Tibial nerve (tissue), 4 donors: ENCODE measurements around the gene SHLD2. TPM values are rescaled to one million over a fixed set of nuclear protein-coding genes. Genes with fewer than 3 reads are reported as not detected.
"Not testable (repeated sequence)": the region's sequence is repeated elsewhere in the genome, so short reads cannot be mapped to it uniquely, and the experiment has no call there.

Experiments
- DNase-seq, 2 donors: peaks; one replicate each; pipeline ENCODE4 v3.0.0-alpha.2; 2019; ENCODE audit warnings: low spot score in 2 of 2
- H3K27ac ChIP-seq, 4 donors: fragments of 200-600 bp; sonication (generic) in 3 of 4; one replicate each; pipeline ENCODE4 v1.5.1; 2017 to 2019; ENCODE audit warnings: mild to moderate bottlenecking in 1 of 4
- H3K27me3 ChIP-seq, 2 donors: fragments of 200-600 bp; sonication (generic) in 1 of 2; one replicate each; pipeline versions ENCODE4 v1.5.1 to v1.6.0; 2017 to 2019
- H3K36me3 ChIP-seq, 3 donors: fragments of 200-600 bp; sonication (generic); one replicate each; pipeline ENCODE4 v1.5.1; 2018 to 2019
- H3K4me1 ChIP-seq, 4 donors: fragments of 200-600 bp; sonication (generic) in 3 of 4; one replicate each; pipeline ENCODE4 v1.5.1; 2017 to 2019
- H3K4me3 ChIP-seq, 4 donors: fragments of 200-600 bp; sonication (generic) in 3 of 4; one replicate each; pipeline ENCODE4 v1.5.1; 2017 to 2019; ENCODE audit warnings: mild to moderate bottlenecking in 1 of 4, moderate library complexity in 1 of 4
- H3K9me3 ChIP-seq, 4 donors: fragments of 200-600 bp; sonication (generic) in 3 of 4; one replicate each; pipeline ENCODE4 v1.5.1; 2017 to 2019
- EP300 ChIP-seq, 2 donors: sonication (generic); formaldehyde crosslinking; IDR thresholded peaks; one replicate each; pipeline ENCODE4 v1.6.1; 2017; ENCODE audit warnings: antibody characterized with exemption in 2 of 2, mild to moderate bottlenecking in 1 of 2
- POLR2A ChIP-seq, 2 donors: fragments of 450-650 bp; IDR thresholded peaks; one replicate each; pipeline ENCODE4 v1.6.1; 2017; ENCODE audit warnings: antibody characterized with exemption in 2 of 2, mild to moderate bottlenecking in 2 of 2, moderate library complexity in 2 of 2
- WGBS, 2 donors: methylation state at CpG; one replicate each; pipeline ENCODE4 v1.1.5; 2018; 5-methylcytosine and 5-hydroxymethylcytosine counted together
- total RNA-seq, 4 donors: library from RNA; depleted of rRNA; stranded (reverse); fragments of >200 nt; gene quantifications; one replicate each; pipeline ENCODE4 v1.1.0, GENCODE V29; 2016
- TF ChIP-seq, protein P1 (sequence below), 5 experiments: fragments of 200-600 bp in 3 of 5; fragments of 450-650 bp in 2 of 5; sonication (generic) in 3 of 5; IDR thresholded peaks; one replicate each; pipeline ENCODE4 v1.5.1; 2016 to 2019; ENCODE audit warnings: antibody characterized with exemption in 5 of 5, mild to moderate bottlenecking in 3 of 5, moderate library complexity in 2 of 5

Gene SHLD2
- total RNA-seq, 4 donors from 2014 or later = 14.1 to 39.6 (median 28.6) TPM

DNA sequence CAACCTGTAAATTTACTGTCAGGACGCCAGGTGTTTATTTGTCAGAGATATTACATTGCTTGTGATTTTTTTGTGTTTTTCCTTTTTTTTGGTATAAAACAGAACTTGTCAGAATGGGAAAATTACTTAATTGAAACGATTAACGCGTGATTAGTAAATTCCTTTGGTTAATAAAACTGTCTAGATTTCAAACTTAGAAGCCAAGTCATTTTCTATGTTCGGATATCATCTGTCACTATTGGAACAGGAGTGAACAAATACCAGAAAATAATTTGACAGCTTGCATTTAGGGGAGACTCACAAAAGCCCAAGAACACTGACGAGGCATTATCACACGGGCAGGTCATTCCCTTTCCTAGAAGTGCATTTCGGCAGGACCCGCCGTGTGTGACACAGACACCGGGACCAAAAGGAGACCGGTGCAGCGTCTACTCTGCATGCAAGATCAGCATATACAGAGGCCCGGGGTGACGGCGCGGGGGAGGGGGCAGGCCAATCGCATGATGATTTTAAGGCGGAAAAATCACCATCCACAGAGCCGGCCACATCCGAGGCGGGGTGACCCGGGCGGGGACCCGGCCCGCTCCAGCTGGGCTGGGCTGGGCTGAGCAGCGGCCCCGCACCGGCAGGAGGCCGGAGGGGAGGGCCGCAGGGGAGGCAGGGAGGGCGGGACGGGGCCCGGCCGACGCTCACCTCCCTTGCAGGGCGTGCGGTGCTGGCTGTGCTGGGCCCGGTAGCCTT is 1.2 kb upstream of the SHLD2 start:
- peak; percentile 22 to 58 for DNase-seq
- H3K9me3 ChIP-seq = no peaks in the 10 kb centered on the region
- peaks cover 0 to 46% (median 19%) of the 10 kb centered on the region in 4 donors for H3K4me1 ChIP-seq
- no peaks in the 10 kb centered on the region for H3K27me3 ChIP-seq
- peak overlapping the region; percentile 79 to 97 (median 93) for H3K27ac ChIP-seq
- peak in 1 of 2 donors; percentile 3 for TF ChIP-seq POLR2A (IDR thresholded peaks at IDR 0.05)
- TF ChIP-seq, protein P1, sequence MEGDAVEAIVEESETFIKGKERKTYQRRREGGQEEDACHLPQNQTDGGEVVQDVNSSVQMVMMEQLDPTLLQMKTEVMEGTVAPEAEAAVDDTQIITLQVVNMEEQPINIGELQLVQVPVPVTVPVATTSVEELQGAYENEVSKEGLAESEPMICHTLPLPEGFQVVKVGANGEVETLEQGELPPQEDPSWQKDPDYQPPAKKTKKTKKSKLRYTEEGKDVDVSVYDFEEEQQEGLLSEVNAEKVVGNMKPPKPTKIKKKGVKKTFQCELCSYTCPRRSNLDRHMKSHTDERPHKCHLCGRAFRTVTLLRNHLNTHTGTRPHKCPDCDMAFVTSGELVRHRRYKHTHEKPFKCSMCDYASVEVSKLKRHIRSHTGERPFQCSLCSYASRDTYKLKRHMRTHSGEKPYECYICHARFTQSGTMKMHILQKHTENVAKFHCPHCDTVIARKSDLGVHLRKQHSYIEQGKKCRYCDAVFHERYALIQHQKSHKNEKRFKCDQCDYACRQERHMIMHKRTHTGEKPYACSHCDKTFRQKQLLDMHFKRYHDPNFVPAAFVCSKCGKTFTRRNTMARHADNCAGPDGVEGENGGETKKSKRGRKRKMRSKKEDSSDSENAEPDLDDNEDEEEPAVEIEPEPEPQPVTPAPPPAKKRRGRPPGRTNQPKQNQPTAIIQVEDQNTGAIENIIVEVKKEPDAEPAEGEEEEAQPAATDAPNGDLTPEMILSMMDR (IDR thresholded peaks at IDR 0.05) = no peak
- TF ChIP-seq EP300 (IDR thresholded peaks at IDR 0.05) = no peak
- 1% methylated on average over 27 to 39 of the region's 39 CpGs for WGBS, 2 donors
- peak overlapping the region; percentile 55 to 96 (median 79) for H3K4me3 ChIP-seq
- peaks cover 0 to 22% (median 0%) of the 10 kb centered on the region in 3 donors for H3K36me3 ChIP-seq

DNA sequence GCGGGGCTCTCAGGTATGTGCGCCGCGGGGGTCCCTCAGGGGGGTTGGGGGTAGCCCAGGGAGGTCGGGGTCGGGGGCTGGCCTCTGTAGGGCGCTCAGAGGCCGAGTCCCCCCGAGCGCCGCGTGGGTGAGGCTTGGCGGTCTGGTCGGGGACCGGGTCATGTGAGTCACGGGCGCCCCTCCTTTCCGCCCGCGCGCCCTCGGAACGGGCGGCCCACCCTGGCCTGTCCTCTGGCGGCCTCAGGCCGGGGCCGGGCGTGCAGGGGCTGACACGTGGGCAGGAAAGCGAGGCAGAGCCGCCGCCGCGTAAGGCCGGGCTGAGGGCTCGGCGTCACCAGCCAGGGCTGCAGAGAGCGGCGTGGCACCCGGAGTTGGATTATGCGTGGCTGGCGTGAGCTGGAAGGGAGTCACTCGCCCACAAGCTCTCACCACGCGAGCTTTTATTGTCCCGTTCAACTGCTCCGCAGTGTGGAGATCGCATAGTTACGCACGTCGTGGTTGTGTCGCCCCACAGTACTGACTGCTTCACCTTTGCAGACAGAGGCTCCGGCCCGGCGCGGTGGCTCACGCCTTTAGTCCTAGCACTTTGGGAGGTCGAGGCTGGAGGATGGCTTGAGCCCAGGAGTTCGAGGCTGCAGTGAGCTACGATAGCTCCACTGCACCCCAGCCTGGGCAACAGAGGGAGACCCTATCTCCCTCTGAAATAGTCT is 385 bp downstream of the SHLD2 start:
- DNase-seq = peak; percentile 42 to 56
- H3K4me1 ChIP-seq = peaks cover 0 to 30% (median 12%) of the 10 kb centered on the region in 4 donors
- peak overlapping the region; percentile 95 to 99 (median 98) for H3K27ac ChIP-seq
- TF ChIP-seq, protein P1 (IDR thresholded peaks at IDR 0.05) = peak in 2 of 5 experiments; percentile 28 to 31
- TF ChIP-seq EP300 (IDR thresholded peaks at IDR 0.05) (peak in 1 of 2 donors; percentile 74), POLR2A (IDR thresholded peaks at IDR 0.05) (peak; percentile 42 to 44)
- H3K36me3 ChIP-seq = peaks cover 0 to 30% (median 0%) of the 10 kb centered on the region in 3 donors
- no peaks in the 10 kb centered on the region for H3K27me3 ChIP-seq
- no peaks in the 10 kb centered on the region for H3K9me3 ChIP-seq
- peak overlapping the region; percentile 83 to 96 (median 86) for H3K4me3 ChIP-seq
- WGBS, 2 donors = 0 to 2% methylated on average over 19 to 26 of the region's 60 CpGs

DNA sequence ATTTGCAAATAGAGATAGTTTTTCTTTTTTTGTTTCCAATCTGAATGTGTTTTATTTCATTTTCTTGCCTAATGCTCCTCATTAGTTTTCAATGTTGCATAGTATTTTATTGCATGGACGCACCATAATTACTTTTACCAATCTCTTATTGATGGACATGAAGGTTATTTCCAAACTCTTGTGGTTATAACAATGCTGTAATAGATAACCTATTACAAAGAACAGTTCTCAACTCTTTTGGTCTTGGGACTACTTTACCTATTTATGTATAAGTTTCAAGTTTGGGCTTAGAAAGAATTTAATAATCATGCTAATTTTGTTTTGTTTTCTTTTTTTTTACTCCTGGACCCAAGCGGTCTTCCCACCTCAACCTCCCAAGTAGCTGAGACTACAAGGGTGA is 7.0 kb downstream of the SHLD2 start:
- Histone ChIP-seq H3K27ac (no peak overlapping the region), H3K4me3 (no peak overlapping the region), H3K9me3 (no peaks in the 10 kb centered on the region), H3K36me3 (peaks cover 0 to 69% (median 0%) of the 10 kb centered on the region in 3 donors), H3K27me3 (no peaks in the 10 kb centered on the region), H3K4me1 (no peaks in the 10 kb centered on the region)
- TF ChIP-seq EP300 (IDR thresholded peaks at IDR 0.05) (no peak), POLR2A (IDR thresholded peaks at IDR 0.05) (no peak)
- TF ChIP-seq, protein P1 (IDR thresholded peaks at IDR 0.05) = no peak
- WGBS, 2 donors = 96 to 98% methylated on average over 2 of the region's 2 CpGs
- no peak for DNase-seq

DNA sequence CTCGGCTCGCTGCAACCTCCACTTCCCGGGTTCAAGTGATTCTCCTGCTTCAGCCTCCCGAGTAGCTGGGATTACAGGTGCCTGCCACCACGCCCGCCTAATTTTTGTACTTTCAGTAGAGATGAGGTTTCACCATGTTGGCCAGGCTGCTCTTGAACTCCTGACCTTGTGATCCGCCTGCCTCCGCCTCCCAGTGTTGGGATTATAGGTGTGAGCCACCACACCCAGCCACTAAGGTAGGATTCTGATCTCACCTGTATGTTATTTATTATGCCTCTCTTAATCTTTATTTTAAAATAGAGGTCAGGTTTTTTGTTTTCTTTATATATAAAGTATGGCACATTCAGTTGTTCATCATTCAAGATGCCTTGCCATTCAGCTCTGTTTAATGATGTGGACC is 9.7 kb downstream of the SHLD2 start:
- not testable (repeated sequence) for H3K27ac ChIP-seq, H3K4me1 ChIP-seq, H3K27me3 ChIP-seq, DNase-seq, H3K4me3 ChIP-seq, H3K9me3 ChIP-seq
- H3K36me3 ChIP-seq = peaks cover 0 to 67% (median 0%) of the 10 kb centered on the region in 3 donors
- 87% methylated on average over 8 of the region's 8 CpGs for WGBS, 2 donors

DNA sequence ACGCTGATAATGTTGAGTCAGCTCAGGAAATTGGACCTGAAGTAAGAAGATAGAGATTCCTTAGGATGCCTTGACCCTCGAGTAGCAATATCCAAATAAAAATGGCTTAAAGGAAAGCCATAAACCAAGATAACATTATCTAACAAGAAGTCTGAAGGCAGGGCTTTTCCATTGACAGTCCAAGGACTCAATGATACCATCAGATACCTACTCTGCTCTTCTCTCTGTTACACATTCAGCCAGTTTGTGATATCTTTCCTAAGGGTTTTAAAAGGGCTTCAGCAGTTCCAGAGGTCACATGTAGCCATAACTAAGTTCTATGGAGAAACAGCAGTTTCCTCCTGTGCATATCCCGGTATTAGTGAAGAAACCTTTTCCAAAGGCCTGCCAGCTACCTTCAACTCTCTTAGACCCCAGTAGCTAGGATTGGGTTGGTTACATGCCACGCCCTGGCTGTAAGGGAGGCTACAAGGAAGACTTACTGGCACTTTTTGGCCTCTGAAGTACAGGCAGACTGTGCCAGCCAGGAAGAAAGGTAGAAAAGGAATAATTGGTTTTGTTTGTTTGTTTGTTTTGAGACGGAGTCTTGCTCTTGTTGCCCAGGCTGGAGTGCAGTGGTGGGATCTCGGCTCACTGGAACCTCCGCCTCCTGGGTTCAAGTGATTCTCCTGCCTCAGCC is 10.6 kb downstream of the SHLD2 start:
- Histone ChIP-seq H3K36me3 (peaks cover 0 to 66% (median 0%) of the 10 kb centered on the region in 3 donors), H3K4me1 (no peaks in the 10 kb centered on the region), H3K27ac (no peak overlapping the region), H3K27me3 (no peaks in the 10 kb centered on the region), H3K4me3 (no peak overlapping the region), H3K9me3 (no peaks in the 10 kb centered on the region)
- 88 to 94% methylated on average over 7 of the region's 7 CpGs for WGBS, 2 donors
- DNase-seq = no peak
- no peak for TF ChIP-seq EP300 (IDR thresholded peaks at IDR 0.05)
- no peak for TF ChIP-seq POLR2A (IDR thresholded peaks at IDR 0.05)
- TF ChIP-seq, protein P1 (IDR thresholded peaks at IDR 0.05) = no peak

DNA sequence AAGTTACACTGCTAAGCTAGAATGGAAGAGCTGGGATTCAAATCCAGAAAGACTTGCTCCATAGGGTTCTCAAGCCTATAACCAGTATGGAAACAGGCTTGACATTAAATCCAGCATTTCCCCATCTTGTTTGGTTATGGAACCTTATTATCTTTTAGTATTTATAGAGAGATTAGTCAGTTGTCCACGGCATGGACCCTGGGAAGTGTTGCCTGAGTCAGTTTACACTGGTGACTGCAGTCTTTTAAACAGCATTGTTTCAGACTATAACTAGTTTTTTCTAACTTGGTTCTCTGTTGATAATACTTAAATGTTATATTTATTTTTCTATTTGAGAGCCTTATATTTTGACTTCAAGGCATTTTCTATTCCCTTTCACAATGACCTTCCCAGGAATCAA is 23.1 kb downstream of the SHLD2 start:
- not testable (repeated sequence) for H3K9me3 ChIP-seq, H3K4me1 ChIP-seq, H3K27me3 ChIP-seq, H3K27ac ChIP-seq, H3K4me3 ChIP-seq, H3K36me3 ChIP-seq, DNase-seq
- 100% methylated on average over 1 of the region's 1 CpG for WGBS, 2 donors

DNA sequence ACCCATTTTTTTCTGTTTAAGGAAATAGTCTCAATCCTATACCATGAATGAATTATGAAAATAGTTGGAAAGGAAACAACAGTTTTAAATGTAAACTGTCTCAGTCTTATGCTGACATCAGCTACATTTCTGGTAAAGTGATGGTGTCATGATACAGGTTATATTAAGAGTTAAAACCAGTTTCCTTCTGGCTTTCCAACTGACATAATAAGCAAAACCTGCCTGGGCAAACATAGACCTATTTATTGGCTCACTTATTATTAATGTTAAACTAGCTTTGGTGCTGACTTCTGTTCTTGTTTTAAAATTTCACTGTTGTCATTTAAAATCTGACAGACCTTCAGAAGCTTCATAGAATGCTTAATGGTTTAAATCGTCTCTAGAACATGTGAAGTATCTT is 24.0 kb downstream of the SHLD2 start:
- H3K4me3 ChIP-seq, H3K36me3 ChIP-seq, H3K4me1 ChIP-seq, H3K9me3 ChIP-seq, DNase-seq, H3K27ac ChIP-seq, H3K27me3 ChIP-seq: not testable (repeated sequence)
- 78 to 89% methylated on average over 1 of the region's 1 CpG for WGBS, 2 donors

DNA sequence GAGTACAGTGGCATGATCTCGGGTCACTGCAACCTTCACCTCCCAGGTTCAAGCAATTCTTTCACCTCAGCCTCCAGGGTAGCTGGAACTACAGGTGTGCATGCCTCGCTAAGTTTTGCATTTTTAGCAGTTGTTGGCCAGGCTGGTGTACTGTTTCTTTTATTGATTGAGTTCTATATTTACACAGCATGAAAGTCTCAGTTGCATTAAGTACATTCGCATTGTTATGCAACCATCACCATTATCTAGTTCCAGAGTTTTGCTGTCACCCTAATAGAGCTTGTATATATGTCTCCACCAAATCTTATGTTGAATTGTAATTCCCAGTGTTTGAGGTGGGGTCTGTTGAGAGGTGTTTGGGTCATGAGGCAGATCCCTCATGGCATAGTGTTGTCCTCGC is 28.3 kb downstream of the SHLD2 start:
- H3K27ac ChIP-seq, H3K36me3 ChIP-seq, H3K4me3 ChIP-seq, H3K4me1 ChIP-seq, H3K27me3 ChIP-seq, H3K9me3 ChIP-seq, DNase-seq: not testable (repeated sequence)
- WGBS, 2 donors = 87 to 90% methylated on average over 3 of the region's 4 CpGs
